Measurements from ENCODE around the gene SPTBN2.

- TF ChIP-seq CTCF (IDR thresholded peaks at IDR 0.05) (no peak), POLR2A (IDR thresholded peaks at IDR 0.05) (no peak)
These were observed 18.6 kb downstream of the SPTBN2 start for GRCh38 chr11:66710384-66710930.
